ENCODE measurements around the gene CACNG4.
"Not testable (repeated sequence)": the region's sequence is repeated elsewhere in the genome, so short reads cannot be mapped to it uniquely, and the experiment has no call there.

CACNG4 gene

GRCh38 chr17:67041119-67041518 is 76.6 kb downstream of the CACNG4 start:
- not testable (repeated sequence) for DNase-seq (ENCODE audit: low read depth in 2 of 3, low spot score in 1 of 3)

GRCh38 chr17:67041531-67041930 is 77.0 kb downstream of the CACNG4 start:
- DNase-seq (ENCODE audit: low read depth in 2 of 3, low spot score in 1 of 3), result no peak

- DNase-seq (ENCODE audit: low read depth in 2 of 3, low spot score in 1 of 3), result no peak
These were observed 77.7 kb downstream of the CACNG4 start for GRCh38 chr17:67041941-67042899.

- no peak for DNase-seq (ENCODE audit: low read depth in 2 of 3, low spot score in 1 of 3)
These were observed 78.8 kb downstream of the CACNG4 start for GRCh38 chr17:67043283-67043682.

GRCh38 chr17:67044016-67044772 is 79.7 kb downstream of the CACNG4 start, which contains the start of gene CACNG1:
Gene CACNG1 (plus strand): TSS chr17:67044554. CDS start chr17:67044661, 107 bp downstream.
- DNase-seq (ENCODE audit: low read depth in 2 of 3, low spot score in 1 of 3), result no peak

GRCh38 chr17:67044940-67045339 is 80.4 kb downstream of the CACNG4 start:
- DNase-seq (ENCODE audit: low read depth in 2 of 3, low spot score in 1 of 3), result no peak

- DNase-seq (ENCODE audit: low read depth in 2 of 3, low spot score in 1 of 3), result no peak
These were observed 81.9 kb downstream of the CACNG4 start for GRCh38 chr17:67046398-67046797.

- DNase-seq (ENCODE audit: low read depth in 2 of 3, low spot score in 1 of 3), result no peak
These were observed 82.9 kb downstream of the CACNG4 start for GRCh38 chr17:67047382-67047781.

GRCh38 chr17:67049025-67049739 is 84.7 kb downstream of the CACNG4 start:
- no peak for DNase-seq (ENCODE audit: low read depth in 2 of 3, low spot score in 1 of 3)

- DNase-seq (ENCODE audit: low read depth in 2 of 3, low spot score in 1 of 3), result no peak
These were observed 85.6 kb downstream of the CACNG4 start for GRCh38 chr17:67050066-67050465.

- no peak for DNase-seq (ENCODE audit: low read depth in 2 of 3, low spot score in 1 of 3)
These were observed 86.1 kb downstream of the CACNG4 start for GRCh38 chr17:67050471-67051154.

- no peak for DNase-seq (ENCODE audit: low read depth in 2 of 3, low spot score in 1 of 3)
These were observed 86.6 kb downstream of the CACNG4 start for GRCh38 chr17:67051155-67051538.

- DNase-seq (ENCODE audit: low read depth in 2 of 3, low spot score in 1 of 3), result no peak
These were observed 87.3 kb downstream of the CACNG4 start for GRCh38 chr17:67051837-67052236.

GRCh38 chr17:67052720-67053437 is 88.4 kb downstream of the CACNG4 start:
- DNase-seq (ENCODE audit: low read depth in 2 of 3, low spot score in 1 of 3), result no peak

GRCh38 chr17:67053438-67054000 is 89.0 kb downstream of the CACNG4 start:
- DNase-seq (ENCODE audit: low read depth in 2 of 3, low spot score in 1 of 3), result no peak

GRCh38 chr17:67054011-67054591 is 89.6 kb downstream of the CACNG4 start:
- DNase-seq (ENCODE audit: low read depth in 2 of 3, low spot score in 1 of 3), result no peak

GRCh38 chr17:67054608-67055007 is 90.1 kb downstream of the CACNG4 start:
- DNase-seq (ENCODE audit: low read depth in 2 of 3, low spot score in 1 of 3), result no peak

- no peak for DNase-seq (ENCODE audit: low read depth in 2 of 3, low spot score in 1 of 3)
These were observed 90.5 kb downstream of the CACNG4 start for GRCh38 chr17:67055041-67055443.
